ENCODE measurements around the gene FAU.

FAU gene

DNA sequence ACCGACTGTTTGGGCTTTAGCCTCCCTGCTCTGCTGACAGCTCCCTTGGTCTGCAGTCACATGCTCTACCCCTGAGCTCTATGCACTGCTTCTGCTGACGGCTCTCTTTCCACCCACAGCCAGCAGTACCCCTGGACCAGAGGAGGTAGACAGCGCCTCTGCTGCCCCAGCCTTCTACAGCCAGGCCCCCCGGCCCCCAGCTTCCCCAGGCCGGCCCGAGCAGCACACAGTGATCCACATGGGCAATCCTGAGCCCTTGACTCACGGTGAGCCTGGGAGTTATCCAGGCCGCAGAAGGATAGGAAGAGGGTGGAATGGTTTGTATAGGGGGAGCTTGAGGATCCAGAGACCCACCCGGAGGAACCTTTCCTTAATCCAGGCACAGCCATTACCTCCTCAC lies 35.1 kb downstream of the FAU start:
- DNase-seq: no peak
- no peak overlapping the region for H3K4me3 Mint-ChIP-seq

DNA sequence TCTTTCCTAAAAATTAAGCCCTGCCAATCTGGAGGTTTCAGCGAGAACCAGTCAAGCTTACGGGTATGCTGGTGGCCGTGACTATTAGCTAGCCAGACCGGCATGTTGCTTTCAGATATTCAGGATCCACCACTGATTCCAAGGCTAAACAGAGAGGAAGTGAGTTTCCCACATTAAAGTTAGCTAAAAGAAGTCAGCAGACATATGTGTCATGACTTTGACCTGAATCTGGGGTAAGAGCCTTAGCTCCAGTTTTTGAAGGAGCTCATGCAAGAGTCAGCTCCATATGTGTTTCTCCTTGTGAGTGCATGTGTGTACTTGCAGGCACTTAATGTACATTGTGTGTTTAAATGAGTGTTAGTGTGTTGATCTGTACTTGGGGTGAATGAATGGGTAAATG lies 36.5 kb downstream of the FAU start:
- ATAC-seq: no peak
- Mint-ChIP-seq H3K4me1 (peaks cover 50% of the 10 kb centered on the region), H3K27me3 (no peaks in the 10 kb centered on the region), H3K27ac (peak overlapping the region; percentile 42 to 99), H3K4me3 (peak overlapping the region; percentile 90 to 99), H3K9me3 (no peaks in the 10 kb centered on the region)
- no peak for DNase-seq

More for the DNA sequence above, 35.1 kb downstream of the FAU start:
- Mint-ChIP-seq H3K27ac (no peak overlapping the region), H3K4me1 (peaks cover 37% of the 10 kb centered on the region), H3K27me3 (no peaks in the 10 kb centered on the region), H3K9me3 (no peaks in the 10 kb centered on the region)
- ATAC-seq: no peak

DNA sequence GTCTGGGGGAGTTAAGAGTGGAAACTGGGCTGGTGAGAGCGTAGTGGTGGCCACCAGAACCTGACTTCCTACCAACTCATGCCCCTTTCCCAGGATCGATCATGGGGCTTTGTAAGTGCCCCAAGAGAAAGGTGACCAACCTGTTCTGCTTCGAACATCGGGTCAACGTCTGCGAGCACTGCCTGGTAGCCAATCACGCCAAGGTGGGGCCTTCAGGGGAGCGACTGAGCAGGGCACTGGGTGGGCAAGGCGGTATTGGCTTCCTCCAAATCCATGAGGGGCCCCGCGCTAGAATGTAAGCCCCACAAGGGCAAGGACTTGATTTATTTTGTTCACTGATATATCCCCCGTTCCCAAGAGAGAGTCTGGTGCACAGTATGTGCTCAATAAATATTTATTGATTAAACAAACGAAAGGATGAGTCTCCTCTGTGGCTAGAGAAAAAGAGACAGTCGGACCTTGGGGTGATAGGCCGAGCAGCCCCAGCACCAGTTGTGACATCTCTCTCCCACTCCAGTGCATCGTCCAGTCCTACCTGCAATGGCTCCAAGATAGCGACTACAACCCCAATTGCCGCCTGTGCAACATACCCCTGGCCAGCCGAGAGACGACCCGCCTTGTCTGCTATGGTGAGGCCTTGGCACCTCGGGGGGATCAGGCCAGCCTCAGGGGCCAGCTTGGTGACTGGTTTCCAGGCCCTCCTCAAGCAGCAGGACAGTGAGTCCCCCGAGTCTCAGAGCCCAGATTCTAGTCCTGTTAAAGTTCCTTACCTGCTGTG lies 37.1 kb downstream of the FAU start:
- DNase-seq (no peak), ATAC-seq (peak; percentile 18)
- Mint-ChIP-seq H3K27ac (peak overlapping the region; percentile 97 to 99), H3K27me3 (no peaks in the 10 kb centered on the region), H3K4me3 (peak overlapping the region; percentile 90 to 99), H3K9me3 (no peaks in the 10 kb centered on the region), H3K4me1 (peaks cover 55% of the 10 kb centered on the region)

DNA sequence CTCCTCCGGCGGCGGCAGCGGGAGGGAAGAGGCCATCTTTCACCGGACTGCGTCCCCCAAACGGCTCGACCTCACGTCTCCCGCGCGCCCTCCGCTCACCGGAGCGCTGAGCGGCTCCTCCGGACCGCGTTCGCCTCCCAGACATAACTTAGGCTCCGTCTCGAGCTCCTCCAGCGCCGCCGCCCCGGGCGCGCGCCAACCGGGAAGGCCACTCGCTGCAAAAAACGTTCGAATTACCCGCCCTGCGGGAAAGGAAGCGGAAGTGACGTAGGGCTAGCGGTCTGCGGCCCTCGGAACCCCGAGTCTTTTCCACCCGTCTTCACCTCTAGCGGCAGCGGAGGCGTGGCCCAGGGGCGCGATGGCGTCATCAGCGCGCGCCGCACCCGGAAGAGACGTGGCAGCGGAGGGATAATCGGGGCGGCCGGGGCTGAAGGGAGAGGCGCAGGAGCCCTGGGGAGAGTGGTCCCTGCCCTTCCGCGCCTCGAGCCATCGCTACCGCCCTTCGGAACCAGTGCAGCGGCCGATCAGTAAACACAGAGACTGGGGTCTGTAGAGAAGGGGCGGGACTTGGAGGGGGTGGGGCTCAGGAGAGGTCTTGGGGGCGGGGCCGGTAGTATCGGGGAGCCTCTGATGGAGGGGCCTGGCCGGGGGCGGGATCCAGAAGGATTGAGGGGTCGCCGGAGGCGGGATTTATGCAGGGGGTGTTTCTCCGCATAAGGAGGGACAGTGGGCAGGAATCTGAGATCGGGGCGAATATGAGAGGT lies 37.9 kb downstream of the FAU start, which contains the start of the genes CDCA5 and ZFPL1:
CDCA5 (minus strand) TSS at position 207 of the 764 bp plus-strand sequence; CDS start at position 145, 62 bp downstream.
ZFPL1 (plus strand) TSS at position 389 of the 764 bp plus-strand sequence. CDS start 477 bp downstream, outside the sequence.
- Mint-ChIP-seq H3K27ac (peak within 1 kb of the TSS; percentile 97 to 99), H3K4me3 (peak within 1 kb of the TSS; percentile 90 to 99), H3K4me1 (peaks cover 60% of the 10 kb centered on the region), H3K27me3 (no peaks in the 10 kb centered on the region), H3K9me3 (no peaks in the 10 kb centered on the region)
- DNase-seq (peak; percentile 97), ATAC-seq (peak; percentile 94)

DNA sequence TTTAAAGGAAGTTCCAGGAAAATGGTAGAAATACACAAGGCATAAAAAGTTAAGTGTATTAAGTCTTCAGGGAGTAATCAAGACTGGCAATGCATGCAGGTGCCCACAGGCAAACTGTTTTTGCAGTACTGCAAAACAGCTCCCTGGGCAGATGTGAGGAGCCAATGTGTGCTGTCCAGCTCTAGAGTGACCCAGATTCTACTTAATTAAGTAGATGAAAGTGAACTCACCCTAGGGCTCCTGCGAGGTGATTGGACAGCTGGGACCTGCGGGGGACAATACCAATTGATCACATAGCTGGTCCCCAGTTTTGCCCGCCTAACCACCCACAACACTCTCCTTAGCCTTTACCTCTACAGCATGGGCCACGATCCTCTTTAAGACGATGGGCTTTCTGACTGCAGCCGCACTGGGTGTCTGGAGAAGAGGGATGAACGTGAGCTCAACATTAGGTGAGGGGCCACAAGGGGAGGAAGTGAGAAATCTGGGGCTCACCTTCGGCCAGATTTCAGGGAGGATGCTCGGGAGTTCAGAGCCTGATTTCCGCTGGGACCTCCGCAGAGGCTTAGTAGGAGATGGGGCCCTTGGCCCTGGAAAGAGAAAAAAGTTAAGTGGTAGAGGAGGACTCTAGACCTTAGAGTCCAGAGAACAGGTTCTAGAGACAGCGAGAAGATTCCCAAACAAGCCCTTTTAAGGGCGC lies 38.6 kb downstream of the FAU start:
- peak; percentile 4 for ATAC-seq
- H3K27ac Mint-ChIP-seq: peak overlapping the region; percentile 97 to 99

DNA sequence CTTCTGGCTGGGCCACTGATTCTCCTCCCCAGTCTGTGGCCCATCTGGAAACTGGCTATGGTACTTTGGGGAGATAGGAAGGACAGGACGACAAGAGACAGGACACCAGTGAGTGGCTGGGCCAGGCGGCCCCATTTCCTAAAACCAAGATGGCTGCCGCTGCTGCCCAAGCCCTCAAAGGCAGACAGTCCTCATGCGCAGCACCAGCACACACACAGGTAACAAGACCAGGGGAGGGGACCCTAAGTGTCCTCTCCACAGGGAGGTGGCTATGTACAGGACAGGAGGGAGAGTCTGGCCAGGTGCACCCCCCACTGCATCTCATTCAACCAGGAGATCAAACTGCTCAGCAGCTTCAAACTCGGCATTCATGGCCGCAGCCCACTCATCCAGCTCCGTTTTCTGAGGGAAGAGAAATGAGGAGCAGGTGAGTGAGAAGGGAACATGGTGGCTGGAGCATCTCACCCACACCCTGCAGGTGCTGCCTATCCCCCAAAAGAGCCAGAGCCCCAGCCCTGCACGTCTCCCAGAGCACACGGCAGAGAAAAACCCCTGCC lies 43.1 kb downstream of the FAU start:
- ATAC-seq: no peak
- H3K27me3 Mint-ChIP-seq: no peaks in the 10 kb centered on the region
- no peak for DNase-seq
- H3K9me3 Mint-ChIP-seq: no peaks in the 10 kb centered on the region
- peaks cover 63% of the 10 kb centered on the region for H3K4me1 Mint-ChIP-seq
- peak overlapping the region; percentile 70 to 72 for H3K27ac Mint-ChIP-seq
- H3K4me3 Mint-ChIP-seq: peak overlapping the region; percentile 51 to 52

More for the DNA sequence above, 38.6 kb downstream of the FAU start:
- DNase-seq: no peak
- Mint-ChIP-seq H3K4me1 (peaks cover 68% of the 10 kb centered on the region), H3K9me3 (no peaks in the 10 kb centered on the region), H3K27me3 (no peaks in the 10 kb centered on the region), H3K4me3 (peak overlapping the region; percentile 90 to 99)

DNA sequence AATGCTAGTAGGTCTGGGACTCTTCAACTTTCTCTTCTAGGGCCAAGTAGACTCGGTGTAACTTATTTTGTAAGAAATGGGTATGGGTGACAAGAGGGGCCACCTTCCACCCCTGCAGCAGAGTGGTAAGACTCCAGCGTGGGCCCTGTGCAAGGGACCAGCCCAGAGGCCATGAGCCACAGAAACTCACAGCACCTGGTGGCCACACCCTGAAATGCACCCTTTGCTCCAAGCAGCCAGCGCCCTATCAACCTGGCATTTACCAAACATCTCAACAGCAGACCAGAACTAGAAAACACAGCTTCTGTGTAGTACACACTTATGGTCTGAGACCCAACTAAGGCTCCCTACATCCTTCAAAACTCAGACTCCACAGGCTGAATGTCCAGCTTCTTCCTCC lies 43.8 kb downstream of the FAU start:
- ATAC-seq (peak; percentile 95), DNase-seq (peak; percentile 60 to 67)
- Mint-ChIP-seq H3K27ac (peak overlapping the region in 1 of 2 donors; percentile 70), H3K4me1 (peaks cover 60% of the 10 kb centered on the region), H3K27me3 (no peaks in the 10 kb centered on the region), H3K9me3 (no peaks in the 10 kb centered on the region), H3K4me3 (peak overlapping the region in 1 of 2 donors; percentile 52)

DNA sequence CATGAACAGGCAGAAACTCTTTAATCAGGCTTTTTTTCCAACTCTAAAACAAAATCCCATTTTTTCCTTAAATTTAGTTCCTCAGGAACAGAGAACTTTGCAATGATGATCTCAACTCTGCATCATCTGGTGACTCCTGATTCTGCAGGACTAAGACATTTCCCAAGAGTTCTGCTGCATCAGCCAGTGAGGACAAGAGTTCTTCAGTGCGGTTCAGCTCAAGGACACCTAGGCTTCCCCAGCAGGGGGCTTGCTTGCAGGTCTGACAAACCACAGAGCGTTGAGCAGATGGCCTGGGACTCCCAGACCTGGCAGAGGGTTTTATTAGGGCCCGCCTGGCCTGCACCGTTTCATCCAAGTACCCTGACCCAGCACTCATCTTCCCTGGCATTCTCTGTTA lies 44.5 kb downstream of the FAU start:
- Mint-ChIP-seq H3K27ac (peak overlapping the region in 1 of 2 donors; percentile 63), H3K27me3 (no peaks in the 10 kb centered on the region), H3K9me3 (no peaks in the 10 kb centered on the region), H3K4me1 (peaks cover 53% of the 10 kb centered on the region), H3K4me3 (no peak overlapping the region)
- peak; percentile 27 for ATAC-seq
- no peak for DNase-seq

DNA sequence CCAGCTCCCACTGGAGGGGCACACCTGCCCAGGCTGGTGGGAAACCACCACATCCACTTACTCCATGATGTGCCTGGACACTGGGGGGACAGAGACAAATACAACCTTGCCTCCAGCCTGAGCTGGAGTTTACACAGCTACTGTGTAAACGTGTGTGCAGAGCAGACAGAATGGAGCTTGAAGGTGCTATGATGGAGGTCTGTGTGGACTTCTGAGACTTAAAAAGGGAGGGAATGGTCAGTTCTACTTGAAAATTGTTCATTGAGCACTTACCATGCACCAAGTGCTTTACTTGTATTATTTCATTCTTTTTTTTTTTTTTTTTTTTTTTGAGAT lies 49.3 kb downstream of the FAU start:
- no peak overlapping the region for H3K27ac Mint-ChIP-seq
- H3K4me3 Mint-ChIP-seq: no peak overlapping the region
- peaks cover 8% of the 10 kb centered on the region for H3K4me1 Mint-ChIP-seq
- DNase-seq: no peak
- no peak for ATAC-seq
- no peaks in the 10 kb centered on the region for H3K9me3 Mint-ChIP-seq
- H3K27me3 Mint-ChIP-seq: no peaks in the 10 kb centered on the region

DNA sequence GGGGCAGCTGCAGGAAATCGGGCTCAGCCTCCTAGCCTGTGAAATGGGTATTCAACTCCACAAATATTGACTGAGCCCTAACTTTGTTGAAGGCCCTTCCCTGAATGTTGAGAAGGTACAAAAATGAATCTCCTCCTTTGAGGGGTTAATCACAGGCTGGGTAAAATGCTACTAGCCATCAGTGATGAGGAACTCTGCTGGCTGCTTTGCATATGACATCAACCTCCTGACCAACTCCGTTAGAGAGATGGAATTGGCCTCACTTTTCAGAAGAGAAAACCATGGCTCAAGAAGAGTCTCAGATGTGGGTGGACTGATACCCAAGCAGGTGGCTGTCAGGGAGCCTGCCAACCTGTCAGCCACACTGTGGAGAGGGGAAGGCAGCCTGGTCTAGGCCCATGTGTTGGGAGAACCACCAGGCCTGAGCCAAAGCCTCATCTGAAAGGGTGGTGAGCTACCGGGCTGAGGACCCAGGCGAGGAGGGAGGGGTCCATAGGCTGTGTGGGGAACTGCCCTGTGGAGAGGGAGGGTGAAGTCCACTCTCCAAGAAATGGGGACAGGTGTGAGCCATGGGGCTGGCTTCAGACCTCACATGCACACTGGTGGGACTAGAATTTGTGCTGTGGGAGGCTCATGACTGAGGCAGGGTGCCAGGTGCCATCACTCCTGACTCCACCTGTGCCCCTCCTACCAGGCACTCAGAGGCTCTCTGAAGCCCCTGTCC lies 49.9 kb downstream of the FAU start:
- peak; percentile 24 for ATAC-seq

More for the DNA sequence above, 49.9 kb downstream of the FAU start:
- Mint-ChIP-seq H3K4me1 (peaks cover 3% of the 10 kb centered on the region), H3K9me3 (no peaks in the 10 kb centered on the region), H3K27me3 (no peaks in the 10 kb centered on the region), H3K4me3 (no peak overlapping the region), H3K27ac (no peak overlapping the region)
- no peak for DNase-seq

All from stimulated activated naive CD8-positive, alpha-beta T cell treated with anti-CD3 and anti-CD28 coated beads, Interleukin-15, amount 100 ng/mL, for 72 hours (primary cell).